GM21723 (cell line): ENCODE measurements around the gene SLC7A8.

Experiments
- ATAC-seq: cut with Tn5 transposase; IDR thresholded peaks from one replicate; pipeline ENCODE4 v1.9.1; 2021; ENCODE audit warnings: mild to moderate bottlenecking, moderate library complexity; ENCODE audit not compliant: unreplicated experiment

Gene SLC7A8

GRCh38 chr14:23095196-23096108 lies 88.0 kb downstream of the SLC7A8 start, which contains the start of gene C14orf119:
TSS of gene C14orf119 (plus strand) at chr14:23095505. CDS start at chr14:23097659, 2,154 bp downstream.
- ATAC-seq, result peak; percentile 91

GRCh38 chr14:23094666-23095195 lies 88.7 kb downstream of the SLC7A8 start, which contains the start of gene ACIN1:
TSS of gene ACIN1 (minus strand) at chr14:23095136. CDS start at chr14:23095112, 24 bp downstream.
- peak; percentile 43 for ATAC-seq

GRCh38 chr14:23093991-23094665 lies 89.3 kb downstream of the SLC7A8 start:
- ATAC-seq, result no peak

GRCh38 chr14:23093526-23093925 lies 89.9 kb downstream of the SLC7A8 start:
- ATAC-seq, result no peak

GRCh38 chr14:23093104-23093503 lies 90.4 kb downstream of the SLC7A8 start:
- no peak for ATAC-seq

- ATAC-seq, result no peak
These were observed 91.9 kb downstream of the SLC7A8 start for GRCh38 chr14:23091294-23092225.

GRCh38 chr14:23090254-23090636 lies 93.2 kb downstream of the SLC7A8 start:
- ATAC-seq, result no peak

GRCh38 chr14:23089498-23090253 lies 93.8 kb downstream of the SLC7A8 start:
- ATAC-seq, result no peak

GRCh38 chr14:23086565-23086964 lies 96.9 kb downstream of the SLC7A8 start:
- no peak for ATAC-seq

- no peak for ATAC-seq
These were observed 98.0 kb downstream of the SLC7A8 start for GRCh38 chr14:23085458-23085857.

- ATAC-seq, result no peak
These were observed 103.0 kb downstream of the SLC7A8 start for GRCh38 chr14:23080474-23080873.

GRCh38 chr14:23079716-23080115 lies 103.7 kb downstream of the SLC7A8 start:
- no peak for ATAC-seq

GRCh38 chr14:23078692-23079116 lies 104.8 kb downstream of the SLC7A8 start:
- no peak for ATAC-seq

GRCh38 chr14:23077962-23078361 lies 105.5 kb downstream of the SLC7A8 start:
- ATAC-seq, result no peak

- ATAC-seq, result no peak
These were observed 106.6 kb downstream of the SLC7A8 start for GRCh38 chr14:23076785-23077408.
